Measurements from ENCODE around the gene CABP4.

- TF ChIP-seq CTCF (IDR thresholded peaks at IDR 0.05 in 4 of 5, conservative IDR thresholded peaks at IDR 0.05 in 1 of 5) (no peak), POLR2A (IDR thresholded peaks at IDR 0.05) (no peak)
These were observed 35.0 kb downstream of the CABP4 start for GRCh38 chr11:67489885-67490726.
